Naive thymus-derived CD4-positive, alpha-beta T cell (primary cell): ENCODE measurements around the gene PSMA2. TPM values are rescaled to one million over a fixed set of nuclear protein-coding genes. Genes with fewer than 3 reads are reported as not detected.

Source experiments
- ATAC-seq: fragments of 150-1000 bp; cut with Tn5 transposase; 2 replicates; pipeline ENCODE4 v1.10.0; 2021; ENCODE audit warnings: mild to moderate bottlenecking, moderate library complexity
- CTCF ChIA-PET: fragments of 350-600 bp; sonication (Branson Sonifier 250); formaldehyde crosslinking; loops from one replicate; lab custom pipeline; 2021; ENCODE audit warnings: antibody characterized with exemption; lab: Charles Lee
- POLR2A ChIA-PET: fragments of 350-600 bp; sonication (Branson Sonifier 250); formaldehyde crosslinking; loops from one replicate; lab custom pipeline; 2021; ENCODE audit warnings: antibody characterized with exemption, inconsistent platforms; lab: Charles Lee
- DNase-seq, 9 donors: peaks; one replicate each; pipeline versions ENCODE4 v3.0.0 to v3.0.0-alpha.2; 2020 to 2022; ENCODE audit warnings: mixed read lengths in 1 of 9
- H3K27ac ChIP-seq: one replicate; pipeline ENCODE4 v1.7.0; 2013; ENCODE audit warnings: mild to moderate bottlenecking, low read depth, low read length, moderate library complexity
- H3K27me3 ChIP-seq, 2 donors: one replicate each; pipeline ENCODE4 v1.7.0; 2013; ENCODE audit warnings: low read length in 2 of 2, mild to moderate bottlenecking in 2 of 2, moderate library complexity in 2 of 2; ENCODE audit not compliant: control insufficient read depth in 2 of 2, insufficient read depth in 2 of 2
- H3K36me3 ChIP-seq, 3 experiments: 1 replicate in 2 of 3; 2 replicates in 1 of 3; pipeline ENCODE4 v1.7.0; 2013; ENCODE audit warnings: low read length in 3 of 3, mild to moderate bottlenecking in 3 of 3, moderate library complexity in 1 of 3; ENCODE audit not compliant: insufficient read depth in 3 of 3, control insufficient read depth in 2 of 3
- H3K4me1 ChIP-seq, 2 donors: one replicate each; pipeline ENCODE4 v1.7.0; 2013; ENCODE audit warnings: low read length in 2 of 2, mild to moderate bottlenecking in 2 of 2, moderate library complexity in 1 of 2; ENCODE audit not compliant: control insufficient read depth in 2 of 2, insufficient read depth in 2 of 2
- H3K4me3 ChIP-seq: 2 replicates; pipeline ENCODE4 v1.7.0; 2013; ENCODE audit warnings: mild to moderate bottlenecking, low read length
- H3K9me3 ChIP-seq, 3 experiments: 1 replicate in 2 of 3; 2 replicates in 1 of 3; pipeline ENCODE4 v1.7.0; 2013; ENCODE audit warnings: low read length in 3 of 3; ENCODE audit not compliant: control insufficient read depth in 2 of 3
- H3K27ac Mint-ChIP-seq, 9 donors: one replicate each; pipeline ENCODE4 v1.8.0; 2020 to 2022; ENCODE audit warnings: mixed read lengths in 9 of 9, mild to moderate bottlenecking in 8 of 9, moderate library complexity in 5 of 9, inconsistent platforms in 2 of 9
- H3K27me3 Mint-ChIP-seq, 5 donors: one replicate each; pipeline ENCODE4 v1.8.0; 2021 to 2022; ENCODE audit warnings: mixed read lengths in 5 of 5, mild to moderate bottlenecking in 1 of 5
- H3K36me3 Mint-ChIP-seq, 5 donors: one replicate each; pipeline ENCODE4 v1.8.0; 2020 to 2022; ENCODE audit warnings: mixed read lengths in 5 of 5, mild to moderate bottlenecking in 3 of 5, inconsistent platforms in 1 of 5
- H3K4me1 Mint-ChIP-seq, 7 donors: one replicate each; pipeline ENCODE4 v1.8.0; 2020 to 2022; ENCODE audit warnings: mixed read lengths in 7 of 7, mild to moderate bottlenecking in 3 of 7, inconsistent platforms in 1 of 7
- H3K4me3 Mint-ChIP-seq, 10 donors: one replicate each; pipeline ENCODE4 v1.8.0; 2020 to 2022; ENCODE audit warnings: mild to moderate bottlenecking in 10 of 10, mixed read lengths in 10 of 10, moderate library complexity in 6 of 10, inconsistent platforms in 2 of 10
- H3K9me3 Mint-ChIP-seq, 11 donors: one replicate each; pipeline ENCODE4 v1.8.0; 2020 to 2022; ENCODE audit warnings: mixed read lengths in 11 of 11, mild to moderate bottlenecking in 4 of 11, inconsistent platforms in 1 of 11, moderate library complexity in 1 of 11
- intact Hi-C, 2 donors: fragments of 100-400 bp; cut with micrococcal nuclease; formaldehyde crosslinking; loops; one replicate each; pipeline ENCODE4 v1.15.1; 2023
- polyA plus RNA-seq, 2 donors: library from polyadenylated mRNA; unstranded; fragments of 300-500 nt; fragmentation: Illumina TruSeq; gene quantifications; one replicate each; pipeline ENCODE4 v1.2.3, GENCODE V29; 2021
- total RNA-seq, 6 experiments: library from RNA in 5 of 6; stranded (reverse) in 5 of 6; gene quantifications; 1 replicate in 5 of 6; 2 replicates in 1 of 6; pipeline ENCODE4 v1.2.3 and lab custom pipeline; 2021 to 2026

Gene PSMA2
- total and polyA plus RNA-seq, 7 experiments from 2014 or later, result 29.3 to 257 (median 40.2) TPM

- H3K27me3 Mint-ChIP-seq, result peaks cover 0 to 10% (median 0%) of the 10 kb centered on the region in 5 donors
- no peak overlapping the region for H3K4me3 Mint-ChIP-seq
- no peak for DNase-seq
- ChIA-PET POLR2A (interaction anchor here (1.4 kb wide), 1 partner anchor 17 kb away, joined by 3 read pairs; no protein-coding TSS in a partner anchor), CTCF (no interaction called here)
- no peaks in the 10 kb centered on the region for H3K36me3 ChIP-seq
- no peak overlapping the region for H3K27ac ChIP-seq
- no peak for ATAC-seq
- intact Hi-C loops, result no loop called here
- no peaks in the 10 kb centered on the region for H3K27me3 ChIP-seq
- H3K4me1 Mint-ChIP-seq, result peaks cover 12 to 31% (median 26%) of the 10 kb centered on the region in 7 donors
- H3K4me1 ChIP-seq, result peaks cover 0 to 17% of the 10 kb centered on the region in 2 donors
- no peak overlapping the region for H3K4me3 ChIP-seq
- H3K27ac Mint-ChIP-seq, result no peak overlapping the region
- H3K9me3 ChIP-seq, result no peaks in the 10 kb centered on the region
- peaks cover 0 to 3% (median 0%) of the 10 kb centered on the region in 11 donors for H3K9me3 Mint-ChIP-seq
- peaks cover 0 to 13% (median 11%) of the 10 kb centered on the region in 5 donors for H3K36me3 Mint-ChIP-seq
Observed at GRCh38 chr7:42906181-42906580, 25.8 kb downstream of the PSMA2 start.

- Histone ChIP-seq H3K4me1 (peaks cover 0 to 2% of the 10 kb centered on the region in 2 donors), H3K4me3 (no peak overlapping the region), H3K27ac (no peak overlapping the region), H3K9me3 (no peaks in the 10 kb centered on the region), H3K36me3 (no peaks in the 10 kb centered on the region), H3K27me3 (no peaks in the 10 kb centered on the region)
- intact Hi-C loops, result no loop called here
- ChIA-PET CTCF (no interaction called here), POLR2A (no interaction called here)
- Mint-ChIP-seq H3K36me3 (peaks cover 0 to 9% (median 4%) of the 10 kb centered on the region in 5 donors), H3K27ac (no peak overlapping the region), H3K4me1 (peaks cover 0 to 3% (median 0%) of the 10 kb centered on the region in 7 donors), H3K27me3 (peaks cover 0 to 24% (median 0%) of the 10 kb centered on the region in 5 donors), H3K4me3 (no peak overlapping the region), H3K9me3 (peaks cover 0 to 10% (median 1%) of the 10 kb centered on the region in 11 donors)
- ATAC-seq (no peak), DNase-seq (no peak)
Observed at GRCh38 chr7:42902331-42902730, 29.6 kb downstream of the PSMA2 start.

- DNase-seq (no peak), ATAC-seq (no peak)
- Histone ChIP-seq H3K36me3 (no peaks in the 10 kb centered on the region), H3K4me1 (no peaks in the 10 kb centered on the region), H3K27me3 (no peaks in the 10 kb centered on the region), H3K9me3 (no peaks in the 10 kb centered on the region), H3K4me3 (no peak overlapping the region), H3K27ac (no peak overlapping the region)
- Mint-ChIP-seq H3K4me3 (no peak overlapping the region), H3K36me3 (peaks cover 0 to 21% (median 10%) of the 10 kb centered on the region in 5 donors), H3K27ac (no peak overlapping the region), H3K27me3 (peaks cover 0 to 39% (median 0%) of the 10 kb centered on the region in 5 donors), H3K9me3 (peaks cover 3 to 24% (median 10%) of the 10 kb centered on the region in 11 donors), H3K4me1 (no peaks in the 10 kb centered on the region)
- intact Hi-C loops, result no loop called here
- POLR2A ChIA-PET, result no interaction called here
- CTCF ChIA-PET, result no interaction called here
Observed at GRCh38 chr7:42900842-42901241, 31.1 kb downstream of the PSMA2 start.

GRCh38 chr7:42893346-42894240, 38.4 kb downstream of the PSMA2 start:
- DNase-seq (no peak), ATAC-seq (no peak)
- intact Hi-C loops, result no loop called here
- Mint-ChIP-seq H3K4me1 (peaks cover 6 to 9% (median 7%) of the 10 kb centered on the region in 7 donors), H3K36me3 (peaks cover 7 to 41% (median 27%) of the 10 kb centered on the region in 5 donors), H3K27me3 (peaks cover 0 to 40% (median 3%) of the 10 kb centered on the region in 5 donors), H3K27ac (no peak overlapping the region), H3K4me3 (no peak overlapping the region), H3K9me3 (peaks cover 5 to 48% (median 30%) of the 10 kb centered on the region in 11 donors)
- no peaks in the 10 kb centered on the region for H3K27me3 ChIP-seq
- H3K27ac ChIP-seq, result no peak overlapping the region
- no peak overlapping the region for H3K4me3 ChIP-seq
- peaks cover 0 to 3% (median 0%) of the 10 kb centered on the region in 3 experiments for H3K9me3 ChIP-seq
- H3K4me1 ChIP-seq, result no peaks in the 10 kb centered on the region
- CTCF ChIA-PET, result interaction anchor here (0.6 kb wide), 1 partner anchor 19 kb away, joined by 3 read pairs; no protein-coding TSS in a partner anchor
- no peaks in the 10 kb centered on the region for H3K36me3 ChIP-seq
- POLR2A ChIA-PET, result no interaction called here

- Mint-ChIP-seq H3K4me3 (peak overlapping the region; percentile 79 to 95 (median 92)), H3K27me3 (peaks cover 0 to 3% (median 0%) of the 10 kb centered on the region in 5 donors), H3K4me1 (peaks cover 18 to 34% (median 25%) of the 10 kb centered on the region in 7 donors), H3K9me3 (peaks cover 0 to 4% (median 0%) of the 10 kb centered on the region in 11 donors), H3K36me3 (peaks cover 0 to under 1% (median 0%) of the 10 kb centered on the region in 5 donors), H3K27ac (peak overlapping the region in 8 of 9 donors; percentile 60 to 98 (median 96))
- intact Hi-C loops, result no loop called here
- Histone ChIP-seq H3K27me3 (no peaks in the 10 kb centered on the region), H3K4me3 (no peak overlapping the region), H3K4me1 (no peaks in the 10 kb centered on the region), H3K36me3 (no peaks in the 10 kb centered on the region), H3K27ac (peak overlapping the region; percentile 80), H3K9me3 (no peaks in the 10 kb centered on the region)
- POLR2A ChIA-PET, result interaction anchor here (0.7 to 3.5 kb wide), 2 partner anchors 24 to 45 kb away, joined by 3 to 24 read pairs; partner anchors contain the start of genes MRPL32 and PSMA2
- CTCF ChIA-PET, result interaction anchor here (0.7 kb wide), 1 partner anchor 869 kb away, joined by 3 read pairs; no protein-coding TSS in a partner anchor
- ATAC-seq (no peak), DNase-seq (no peak)
Observed at GRCh38 chr7:42886893-42887505, 45.0 kb downstream of the PSMA2 start.

- no peaks in the 10 kb centered on the region for H3K36me3 Mint-ChIP-seq
- intact Hi-C loops, result no loop called here
- Histone ChIP-seq H3K27me3 (no peaks in the 10 kb centered on the region), H3K4me3 (no peak overlapping the region), H3K27ac (no peak overlapping the region), H3K36me3 (no peaks in the 10 kb centered on the region), H3K9me3 (no peaks in the 10 kb centered on the region), H3K4me1 (no peaks in the 10 kb centered on the region)
- peaks cover 18 to 34% (median 25%) of the 10 kb centered on the region in 7 donors for H3K4me1 Mint-ChIP-seq
- peak overlapping the region in 4 of 9 donors; percentile 27 to 96 (median 54) for H3K27ac Mint-ChIP-seq
- H3K9me3 Mint-ChIP-seq, result peaks cover 0 to 4% (median 0%) of the 10 kb centered on the region in 11 donors
- H3K4me3 Mint-ChIP-seq, result no peak overlapping the region
- ATAC-seq, result no peak
- peaks cover 0 to 3% (median 0%) of the 10 kb centered on the region in 5 donors for H3K27me3 Mint-ChIP-seq
- DNase-seq, result no peak
- ChIA-PET POLR2A (no interaction called here), CTCF (no interaction called here)
Observed at GRCh38 chr7:42886129-42886528, 45.8 kb downstream of the PSMA2 start.
